ENCODE measurements around the gene CWC15. TPM values are rescaled to one million over a fixed set of nuclear protein-coding genes. Genes with fewer than 3 reads are reported as not detected.
A peak's percentile ranks its signal among the peaks of the same experiment; 100 is the strongest.
"Not testable (repeated sequence)": the region's sequence is repeated elsewhere in the genome, so short reads cannot be mapped to it uniquely, and the experiment has no call there.

Gene CWC15
- total RNA-seq = 53.9 TPM
- long read RNA-seq, transcript CWC15-201 (7 exons, 1,576 nt) = major isoform, 19 of 21 reads
- long read RNA-seq, partial matches to known transcripts = 1 of 21 reads
- long read RNA-seq, other reads (novel, unspliced or antisense) = 1 of 21 reads

DNA sequence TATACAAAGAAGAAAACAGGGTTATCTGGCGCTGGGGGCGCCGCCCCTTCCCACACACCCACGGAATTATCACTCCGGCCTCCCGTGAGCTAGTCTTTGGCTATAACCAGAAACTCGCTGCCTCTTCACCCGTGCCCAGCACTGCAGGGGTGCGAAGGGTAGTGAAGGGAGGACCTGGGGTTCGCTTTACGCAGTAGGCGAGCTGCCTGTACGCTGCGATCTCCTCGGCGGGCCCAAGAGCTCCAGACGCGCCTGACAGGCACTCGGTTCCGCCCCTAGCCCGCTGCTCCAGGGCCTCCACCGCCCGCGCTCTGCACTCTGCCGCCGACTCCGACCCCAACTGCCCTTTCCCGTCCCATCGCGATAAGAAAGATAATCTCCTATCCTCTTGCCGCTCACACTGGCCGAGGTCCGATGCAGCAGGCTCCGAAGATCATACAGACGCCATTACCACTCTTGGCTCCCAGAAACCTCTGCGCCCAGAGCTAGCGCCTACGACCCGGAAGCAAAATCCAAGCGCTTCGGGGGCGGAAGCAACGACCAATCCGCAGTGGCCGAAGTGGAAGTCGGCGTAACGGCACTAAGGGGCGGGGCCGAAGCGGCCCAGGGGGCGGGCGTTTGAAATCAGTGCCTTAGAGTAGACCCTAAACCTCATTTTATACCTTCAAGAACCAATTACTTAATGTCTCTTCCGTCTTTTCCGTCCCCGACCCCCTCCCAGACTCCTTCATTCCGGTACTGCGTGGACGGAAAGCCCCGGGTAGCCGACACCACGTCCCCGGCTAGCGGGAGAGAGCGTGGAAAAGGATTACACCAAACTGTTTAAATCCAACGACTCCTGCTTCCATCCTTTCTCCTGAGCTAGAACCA, at the start of gene CWC15, which contains the start of gene KDM4D:
TSS of gene CWC15 (minus strand) at position 458 of the 870 bp plus-strand sequence. CDS start 1,371 bp downstream, outside the sequence.
TSS of gene KDM4D (plus strand) at position 611 of the 870 bp plus-strand sequence. CDS start 23,664 bp downstream, outside the sequence.
- TF ChIP-seq, protein P1, sequence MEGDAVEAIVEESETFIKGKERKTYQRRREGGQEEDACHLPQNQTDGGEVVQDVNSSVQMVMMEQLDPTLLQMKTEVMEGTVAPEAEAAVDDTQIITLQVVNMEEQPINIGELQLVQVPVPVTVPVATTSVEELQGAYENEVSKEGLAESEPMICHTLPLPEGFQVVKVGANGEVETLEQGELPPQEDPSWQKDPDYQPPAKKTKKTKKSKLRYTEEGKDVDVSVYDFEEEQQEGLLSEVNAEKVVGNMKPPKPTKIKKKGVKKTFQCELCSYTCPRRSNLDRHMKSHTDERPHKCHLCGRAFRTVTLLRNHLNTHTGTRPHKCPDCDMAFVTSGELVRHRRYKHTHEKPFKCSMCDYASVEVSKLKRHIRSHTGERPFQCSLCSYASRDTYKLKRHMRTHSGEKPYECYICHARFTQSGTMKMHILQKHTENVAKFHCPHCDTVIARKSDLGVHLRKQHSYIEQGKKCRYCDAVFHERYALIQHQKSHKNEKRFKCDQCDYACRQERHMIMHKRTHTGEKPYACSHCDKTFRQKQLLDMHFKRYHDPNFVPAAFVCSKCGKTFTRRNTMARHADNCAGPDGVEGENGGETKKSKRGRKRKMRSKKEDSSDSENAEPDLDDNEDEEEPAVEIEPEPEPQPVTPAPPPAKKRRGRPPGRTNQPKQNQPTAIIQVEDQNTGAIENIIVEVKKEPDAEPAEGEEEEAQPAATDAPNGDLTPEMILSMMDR (IDR thresholded peaks at IDR 0.05) = no peak
- Histone ChIP-seq H3K4me3 (peak within 1 kb of the TSS; percentile 97), H3K27me3 (no peaks in the 10 kb centered on the region), H3K9me3 (no peaks in the 10 kb centered on the region), H3K36me3 (peaks cover 37% of the 10 kb centered on the region), H3K27ac (peak within 1 kb of the TSS; percentile 86), H3K4me1 (peaks cover 10% of the 10 kb centered on the region)
- DNase-seq (peak; percentile 97), ATAC-seq (peak; percentile 100)
- intact Hi-C loops (cut with DNase I) = no loop called here

DNA sequence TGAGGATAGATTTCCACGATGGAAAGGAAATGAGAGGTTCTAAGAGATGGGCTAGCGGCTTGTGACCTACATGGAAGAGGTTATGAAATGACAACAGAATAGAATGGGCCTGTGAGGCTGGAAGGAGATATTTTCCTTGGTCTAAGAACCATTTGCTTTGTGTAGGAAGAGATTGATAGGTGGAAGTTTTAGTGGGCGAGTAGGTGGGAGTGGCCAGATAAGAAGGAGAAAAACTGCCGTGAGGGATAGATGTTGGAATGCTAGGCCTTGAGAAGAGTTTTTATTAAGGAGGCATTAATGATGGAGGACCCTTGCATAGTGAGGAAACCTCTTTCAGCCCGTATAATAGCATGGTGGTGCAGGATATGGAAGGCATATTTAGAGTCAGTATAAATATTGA, 48.1 kb upstream of the CWC15 start:
- H3K4me1 ChIP-seq; intact Hi-C loops (cut with DNase I); ATAC-seq: not testable (repeated sequence)

DNA sequence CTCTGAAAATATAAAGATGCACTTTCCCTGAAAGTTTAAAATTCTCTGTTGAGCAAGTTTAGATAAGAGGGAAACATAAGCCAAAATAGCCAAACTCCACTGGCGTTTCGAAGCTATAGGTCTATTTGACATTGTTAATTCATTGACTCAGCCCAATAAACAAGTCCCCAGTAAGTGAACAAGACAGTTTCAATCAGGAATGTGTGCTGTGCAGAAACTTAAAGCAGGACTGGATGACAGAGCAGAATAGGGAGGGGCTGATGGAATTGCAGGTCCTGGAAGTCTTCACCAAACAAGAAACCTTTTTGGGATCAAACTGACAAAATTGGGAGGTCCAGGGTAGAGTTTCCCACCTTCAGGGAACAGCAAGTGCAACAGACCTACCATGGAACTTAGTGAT, 42.8 kb upstream of the CWC15 start:
- no peak for ATAC-seq
- intact Hi-C loops (cut with DNase I) = no loop called here
- DNase-seq = no peak
- TF ChIP-seq, protein P1 (IDR thresholded peaks at IDR 0.05) = no peak
- Histone ChIP-seq H3K27ac (no peak overlapping the region), H3K27me3 (no peaks in the 10 kb centered on the region), H3K9me3 (no peaks in the 10 kb centered on the region), H3K4me1 (no peaks in the 10 kb centered on the region), H3K4me3 (no peak overlapping the region), H3K36me3 (no peaks in the 10 kb centered on the region)

More for the DNA sequence above, 48.1 kb upstream of the CWC15 start:
- H3K27ac ChIP-seq, DNase-seq, H3K4me3 ChIP-seq, H3K27me3 ChIP-seq, H3K36me3 ChIP-seq, H3K9me3 ChIP-seq: not testable (repeated sequence)

DNA sequence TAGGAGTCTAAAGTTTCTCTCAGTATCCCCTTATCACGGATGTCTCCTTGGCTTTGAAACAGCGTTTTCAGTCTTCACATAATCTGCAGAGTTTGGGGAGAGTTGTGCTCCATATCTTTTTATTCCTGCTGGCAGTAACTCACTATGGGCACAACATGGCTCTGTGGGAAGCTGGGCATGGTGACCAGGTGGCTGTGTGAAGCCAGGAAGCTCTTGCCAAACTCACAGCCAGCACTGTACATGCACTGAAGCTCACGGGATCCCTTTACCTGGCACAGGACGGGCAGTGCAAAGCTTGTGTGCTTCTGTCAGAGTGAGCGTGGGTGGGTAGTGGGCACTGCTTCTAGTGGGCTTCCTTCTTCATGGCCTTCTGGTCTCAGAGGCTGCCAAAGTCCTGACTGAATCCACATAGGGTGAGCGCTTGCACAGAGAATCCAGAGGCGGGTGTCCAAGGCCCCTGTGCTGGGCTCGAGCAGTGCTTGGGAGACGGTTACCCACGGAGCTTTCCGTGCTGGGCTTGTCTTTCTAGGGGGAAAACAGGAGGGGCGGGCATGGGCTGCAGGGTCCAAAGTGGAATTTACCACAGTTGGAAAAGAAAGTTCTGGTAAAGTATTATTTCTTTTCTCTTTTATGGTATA, 40.9 kb upstream of the CWC15 start:
- Histone ChIP-seq H3K27ac (no peak overlapping the region), H3K27me3 (no peaks in the 10 kb centered on the region), H3K36me3 (no peaks in the 10 kb centered on the region), H3K9me3 (no peaks in the 10 kb centered on the region), H3K4me1 (no peaks in the 10 kb centered on the region), H3K4me3 (no peak overlapping the region)
- ATAC-seq = no peak
- intact Hi-C loops (cut with DNase I) = no loop called here
- TF ChIP-seq, protein P1 (IDR thresholded peaks at IDR 0.05) = no peak
- DNase-seq = no peak

DNA sequence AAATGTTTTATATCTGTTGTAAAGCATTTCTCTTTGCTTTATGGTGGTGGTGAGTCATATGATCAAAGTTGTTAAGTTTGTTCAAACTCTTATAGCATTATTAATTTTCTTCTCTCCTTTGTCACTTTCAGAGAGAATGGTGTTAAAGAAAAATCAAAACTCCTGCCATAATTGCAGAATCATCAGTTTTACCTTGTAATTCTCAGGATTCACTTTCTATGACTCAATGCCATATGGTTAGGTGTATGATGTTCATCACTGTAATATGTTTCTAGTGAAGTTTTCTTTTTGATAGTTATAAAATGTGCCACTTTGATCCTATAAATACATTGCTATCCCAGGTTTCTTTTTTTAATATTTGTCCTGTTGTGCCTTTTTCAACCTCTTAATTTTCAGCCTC, 38.0 kb upstream of the CWC15 start:
- Histone ChIP-seq H3K9me3 (no peaks in the 10 kb centered on the region), H3K36me3 (no peaks in the 10 kb centered on the region), H3K4me3 (no peak overlapping the region), H3K4me1 (no peaks in the 10 kb centered on the region), H3K27ac (no peak overlapping the region), H3K27me3 (no peaks in the 10 kb centered on the region)
- TF ChIP-seq, protein P1 (IDR thresholded peaks at IDR 0.05) = no peak
- intact Hi-C loops (cut with DNase I) = no loop called here
- ATAC-seq = no peak
- no peak for DNase-seq

DNA sequence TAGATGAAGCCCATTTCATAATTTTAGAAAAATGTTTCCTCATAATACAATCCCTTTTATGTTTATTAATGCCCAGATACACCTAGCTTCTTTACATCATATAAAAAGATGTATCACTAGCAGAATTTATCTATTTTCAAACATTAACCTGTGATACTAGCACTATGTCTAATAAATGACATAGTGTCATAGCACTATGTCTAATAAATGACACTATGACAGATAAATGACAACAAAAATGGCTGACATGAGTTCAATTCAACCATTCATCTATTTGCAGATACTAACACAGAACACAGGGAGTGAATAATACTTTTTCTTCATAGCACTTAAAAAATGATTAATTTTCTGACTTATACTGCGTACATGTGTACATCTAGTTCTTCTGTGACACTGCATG, 32.3 kb upstream of the CWC15 start:
- DNase-seq = no peak
- no peak overlapping the region for H3K27ac ChIP-seq
- H3K9me3 ChIP-seq = no peaks in the 10 kb centered on the region
- no peak overlapping the region for H3K4me3 ChIP-seq
- no peaks in the 10 kb centered on the region for H3K4me1 ChIP-seq
- no peak for ATAC-seq
- TF ChIP-seq, protein P1 (IDR thresholded peaks at IDR 0.05) = no peak
- H3K27me3 ChIP-seq = no peaks in the 10 kb centered on the region
- H3K36me3 ChIP-seq = no peaks in the 10 kb centered on the region
- intact Hi-C loops (cut with DNase I) = no loop called here

Measured in upper lobe of right lung (tissue), 1 donor.